HK-2 (cell line): ENCODE measurements around the gene MACROD2.

ENCODE experiments used
- DNase-seq: peaks from one replicate; pipeline ENCODE4 v3.0.0-alpha.2; 2018; ENCODE audit not compliant: unreplicated experiment

MACROD2 gene

GRCh38 chr20:14815340-14815739, 820.0 kb downstream of the MACROD2 start:
- no peak for DNase-seq

DNA sequence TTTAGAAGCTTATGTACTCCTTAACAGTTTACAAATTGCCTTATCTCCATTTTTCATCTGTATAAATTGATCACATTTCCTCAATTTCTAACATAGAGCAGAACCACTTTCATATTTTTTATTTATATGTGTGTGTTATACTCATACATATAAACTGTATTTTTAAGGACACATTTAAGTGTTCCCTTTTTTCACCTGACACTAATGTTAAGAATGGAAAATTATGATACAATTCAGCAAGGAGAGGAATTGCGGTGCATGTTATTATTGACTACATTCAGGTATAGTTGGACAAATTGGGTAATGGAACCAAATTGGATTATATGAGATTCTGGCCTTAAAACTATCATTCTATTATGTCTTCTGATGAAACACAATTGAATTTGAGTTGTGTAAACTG, 821.2 kb downstream of the MACROD2 start:
- DNase-seq, result no peak

DNA sequence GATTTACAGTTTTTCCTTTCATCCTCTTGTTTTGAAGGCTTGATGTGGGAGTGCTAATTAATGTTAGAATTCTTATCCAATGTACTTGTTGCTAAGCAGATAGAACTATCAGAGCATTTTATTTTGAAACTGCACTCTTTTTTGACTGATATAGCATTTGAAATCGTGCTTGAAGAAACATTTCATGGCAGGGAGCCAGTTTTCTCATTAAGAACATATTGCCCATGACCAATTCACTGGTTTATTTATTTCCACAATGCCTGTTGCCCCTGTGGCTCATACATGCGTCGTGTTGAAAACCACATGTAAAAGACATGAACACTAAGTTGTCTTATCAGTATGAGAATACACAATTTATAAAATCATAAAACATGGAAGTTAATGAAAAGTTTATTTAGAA, 821.8 kb downstream of the MACROD2 start:
- no peak for DNase-seq

GRCh38 chr20:14820771-14821170, 825.5 kb downstream of the MACROD2 start:
- DNase-seq, result no peak

GRCh38 chr20:14821251-14821650, 825.9 kb downstream of the MACROD2 start:
- no peak for DNase-seq

- DNase-seq, result no peak
Observed at GRCh38 chr20:14824996-14825395, 829.7 kb downstream of the MACROD2 start.

DNA sequence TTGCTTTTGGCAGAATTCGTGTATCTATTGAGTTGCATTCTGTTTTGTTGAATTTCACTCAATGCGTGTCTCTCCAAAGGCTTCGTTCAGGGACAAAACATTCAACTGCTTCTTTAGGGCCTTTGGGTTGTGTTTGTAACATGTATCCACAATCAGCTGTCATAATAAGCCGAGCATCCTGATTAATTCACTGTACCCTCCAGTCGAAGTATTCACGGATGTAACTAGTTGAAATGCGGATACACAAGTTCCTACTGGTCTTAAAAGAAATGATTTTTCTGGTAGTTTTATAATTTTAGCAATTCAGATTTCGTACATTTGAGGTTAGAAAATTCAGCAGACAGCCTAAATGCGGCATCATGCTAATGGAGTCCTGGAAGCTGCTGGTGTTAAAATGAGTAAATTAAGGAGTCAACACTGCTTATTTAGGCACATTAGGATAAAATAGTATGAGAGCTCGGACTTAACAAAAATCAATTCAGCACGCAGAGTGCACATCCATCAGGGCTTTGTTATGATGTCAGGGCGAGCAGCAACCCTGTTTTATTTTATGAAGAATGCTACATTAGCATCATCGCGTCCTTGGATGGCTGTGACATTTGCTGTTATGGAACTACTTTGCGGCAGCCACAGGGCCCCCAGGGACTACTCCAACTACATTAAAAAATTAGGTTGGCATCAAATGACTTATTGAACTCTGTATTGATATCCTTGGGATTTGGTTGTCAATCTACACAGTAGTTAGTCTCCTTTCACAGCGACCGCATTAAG, 831.4 kb downstream of the MACROD2 start:
- no peak for DNase-seq

- no peak for DNase-seq
Observed at GRCh38 chr20:14828459-14828858, 833.1 kb downstream of the MACROD2 start.

- no peak for DNase-seq
Observed at GRCh38 chr20:14829906-14830305, 834.6 kb downstream of the MACROD2 start.

DNA sequence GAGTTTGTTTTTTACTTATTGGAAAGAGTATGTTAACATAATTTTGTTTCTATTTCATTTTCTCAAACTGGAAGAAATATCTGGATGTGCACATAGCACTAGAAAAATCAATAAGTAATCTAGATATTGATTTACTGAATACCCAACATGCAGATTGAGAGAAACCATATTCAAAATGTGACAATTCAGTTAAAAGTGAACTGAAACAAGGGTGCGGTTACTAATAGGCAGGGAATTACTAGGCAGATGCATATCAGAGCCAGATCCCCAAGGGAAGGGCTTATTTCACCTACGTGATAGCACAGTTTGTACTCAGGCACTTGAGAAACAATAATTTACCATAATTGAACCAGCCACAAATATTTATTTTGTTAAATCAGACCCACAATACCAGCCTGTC, 835.1 kb downstream of the MACROD2 start:
- no peak for DNase-seq

DNA sequence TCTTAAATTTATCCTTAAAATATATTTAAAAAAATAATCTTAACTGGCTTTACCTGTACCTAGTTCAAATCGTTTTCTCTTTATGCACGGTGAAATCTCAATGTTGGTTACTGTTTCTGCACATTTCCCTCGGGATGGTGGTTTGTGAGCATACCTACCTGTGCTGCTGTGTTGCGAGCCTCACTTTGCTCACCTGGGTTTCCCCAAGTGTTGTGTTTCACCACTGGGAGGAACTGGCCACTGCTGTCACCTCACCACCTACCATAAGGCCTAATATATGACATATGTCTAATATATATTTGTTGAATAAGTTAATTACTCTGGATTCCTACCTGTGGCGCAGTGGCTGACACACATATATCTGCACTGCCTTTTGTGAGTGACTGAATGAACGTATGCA, 835.6 kb downstream of the MACROD2 start:
- no peak for DNase-seq

DNA sequence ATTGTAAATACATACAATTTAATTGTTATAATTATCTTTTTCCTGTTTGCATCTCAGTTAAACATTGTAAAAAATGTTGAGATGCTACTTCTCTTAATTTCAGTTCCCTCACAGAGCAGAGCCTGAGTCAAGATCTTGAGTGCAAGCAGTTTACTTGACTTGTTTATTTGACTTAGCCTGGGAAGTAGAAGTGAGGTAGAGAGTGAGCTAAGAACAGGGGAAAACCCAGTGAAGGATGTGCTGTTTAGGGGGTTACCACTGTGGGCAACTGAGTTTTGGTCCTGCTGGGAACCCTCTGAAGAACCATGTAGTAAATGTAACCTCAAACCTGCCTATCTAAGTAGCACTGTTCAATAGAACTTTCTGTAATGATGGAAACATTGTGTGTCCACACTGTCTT, 837.3 kb downstream of the MACROD2 start:
- no peak for DNase-seq

DNA sequence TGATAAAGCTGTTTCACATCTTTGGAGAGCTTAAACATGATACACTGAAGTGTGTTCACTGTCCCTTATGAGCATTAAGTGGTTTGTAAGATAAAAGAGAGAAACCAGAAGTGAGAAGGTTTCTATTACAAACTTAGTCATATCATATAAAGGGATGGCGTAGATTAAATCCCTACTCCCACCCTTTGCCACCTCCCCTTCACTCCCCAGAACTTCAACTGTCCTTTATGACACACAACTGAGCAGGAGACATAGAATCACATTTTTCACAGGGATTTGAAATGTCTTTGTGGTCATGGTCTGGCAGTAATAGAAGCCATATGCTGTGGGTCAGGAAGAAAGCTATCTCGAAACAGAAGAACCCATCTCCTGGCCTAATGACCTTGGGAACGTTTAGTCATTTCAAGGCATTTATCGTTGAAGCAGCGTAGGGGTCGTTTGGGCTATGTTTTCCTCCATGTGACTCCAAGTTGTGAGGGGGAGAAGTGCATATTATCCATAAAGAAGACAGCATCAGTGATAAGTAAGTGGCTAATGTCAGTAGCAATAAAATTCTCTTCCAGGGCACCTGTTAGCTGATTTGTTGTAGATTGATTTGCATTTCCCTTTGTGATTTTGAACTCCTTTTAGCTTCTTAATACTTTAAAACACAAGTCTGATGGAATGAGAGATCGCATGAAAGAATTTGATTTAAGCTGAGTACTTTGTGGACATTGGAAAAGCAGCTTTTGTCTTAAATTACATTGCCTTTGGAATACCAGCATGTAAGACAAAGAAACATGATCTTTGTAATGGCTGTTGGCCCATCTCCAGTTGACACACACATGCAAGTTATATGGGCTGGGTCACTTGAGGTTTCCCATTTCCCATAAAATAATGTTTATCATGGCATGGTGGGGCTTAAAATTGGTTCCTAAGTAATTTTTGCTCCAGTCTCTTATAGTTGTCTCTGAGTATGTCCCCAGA, 843.6 kb downstream of the MACROD2 start:
- no peak for DNase-seq

DNA sequence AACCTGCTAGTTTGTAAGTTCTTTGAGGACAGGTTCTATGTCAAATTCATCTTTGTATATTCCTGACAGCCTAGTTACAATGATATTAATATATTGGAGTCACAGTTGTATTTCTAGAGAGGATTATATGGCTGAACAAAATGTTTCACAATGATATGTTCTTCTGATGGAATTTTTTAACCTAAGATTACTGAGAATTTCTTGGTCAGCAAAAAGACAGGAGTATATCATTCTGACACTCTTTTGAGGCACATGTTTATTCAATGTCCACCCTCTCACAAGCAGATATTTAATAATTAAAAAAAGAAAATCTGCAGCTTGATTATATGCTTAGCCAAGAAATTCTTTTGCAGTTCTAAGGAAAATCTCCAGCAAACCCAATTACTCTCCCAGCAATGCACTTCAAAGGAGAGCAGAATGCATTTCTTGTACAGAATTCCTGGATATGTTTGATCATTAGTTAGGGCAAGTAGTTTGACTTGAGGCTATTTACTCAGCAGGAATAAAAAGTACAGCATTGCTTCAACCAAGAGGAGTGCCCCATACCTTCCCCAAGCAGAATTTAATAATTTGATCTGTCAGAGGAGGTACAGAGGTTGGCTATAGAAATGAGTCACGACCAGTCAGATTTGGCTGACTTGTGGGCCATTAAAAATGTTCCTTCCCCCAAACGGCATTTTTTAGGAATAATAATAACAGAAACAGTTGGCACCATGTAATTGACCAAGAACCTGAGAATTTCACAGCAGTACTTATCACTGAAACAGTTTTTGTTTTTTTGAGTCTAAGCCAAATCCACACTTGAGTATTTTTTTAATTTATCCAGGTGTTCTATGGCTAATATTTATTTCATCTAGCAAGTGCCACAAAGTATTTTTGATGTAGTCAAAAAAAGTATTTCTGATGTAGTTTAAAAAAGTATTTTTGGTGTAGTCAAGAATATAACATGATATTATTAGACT, 850.2 kb downstream of the MACROD2 start:
- DNase-seq, result no peak

GRCh38 chr20:14848806-14849205, 853.5 kb downstream of the MACROD2 start:
- no peak for DNase-seq

DNA sequence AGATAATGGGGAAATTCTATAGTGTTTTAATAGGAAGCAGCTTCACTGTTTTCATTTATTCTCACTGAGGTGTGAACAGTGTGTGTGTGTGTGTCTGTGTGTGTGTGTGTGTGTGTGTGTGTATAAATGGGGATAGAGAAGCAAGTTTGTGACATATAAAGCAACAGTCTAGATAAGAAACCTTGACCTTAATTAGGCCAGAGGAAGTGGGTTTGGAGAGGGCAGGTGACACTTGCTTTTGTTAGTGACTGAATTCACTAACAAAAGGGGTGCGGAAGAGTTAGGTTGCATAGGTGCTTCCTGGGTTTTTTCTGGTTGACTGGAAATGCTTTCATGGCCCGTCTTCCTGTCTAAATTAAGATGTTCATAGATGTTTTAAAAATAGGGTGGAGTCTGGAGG, 857.8 kb downstream of the MACROD2 start:
- DNase-seq, result no peak

GRCh38 chr20:14855171-14855570, 859.9 kb downstream of the MACROD2 start:
- DNase-seq, result no peak

DNA sequence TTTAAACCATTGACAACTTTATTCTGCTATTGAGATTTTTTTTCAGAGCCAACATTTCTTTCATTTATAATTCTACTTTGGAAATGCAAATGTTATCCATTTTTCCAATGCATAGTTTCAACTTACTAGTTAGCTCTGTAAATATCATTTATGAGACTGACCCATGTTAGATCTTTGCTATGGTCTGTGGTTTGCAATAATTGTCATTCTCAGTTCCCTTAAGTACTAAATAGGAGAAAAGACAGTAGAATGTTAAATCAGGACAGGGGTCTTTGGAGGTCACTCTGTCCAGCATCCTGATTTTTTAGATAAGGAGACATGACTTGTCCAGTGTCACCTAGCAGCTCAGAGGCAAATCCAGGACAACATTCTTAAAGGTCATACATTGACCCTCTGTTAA, 864.3 kb downstream of the MACROD2 start:
- no peak for DNase-seq

DNA sequence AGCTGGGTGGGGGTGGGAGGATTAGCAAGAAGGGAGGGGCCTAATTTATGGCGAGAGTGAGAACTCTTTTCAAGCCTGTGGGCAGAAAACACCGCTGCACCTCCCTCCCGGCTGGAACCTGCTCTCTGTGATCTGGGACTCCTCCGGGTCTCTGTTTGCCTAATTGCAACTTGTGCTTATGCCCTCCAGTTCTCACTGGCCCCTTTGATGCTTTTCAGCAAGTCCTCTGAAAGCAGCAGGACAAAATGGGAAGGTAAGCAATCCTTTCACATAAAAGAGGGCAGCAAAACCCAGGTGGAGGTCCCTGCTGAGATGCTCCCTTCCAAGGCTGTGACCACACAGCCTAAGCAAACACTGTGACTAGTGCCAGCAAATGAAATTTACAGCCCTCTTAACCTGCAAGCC, 865.1 kb downstream of the MACROD2 start:
- DNase-seq, result no peak

DNA sequence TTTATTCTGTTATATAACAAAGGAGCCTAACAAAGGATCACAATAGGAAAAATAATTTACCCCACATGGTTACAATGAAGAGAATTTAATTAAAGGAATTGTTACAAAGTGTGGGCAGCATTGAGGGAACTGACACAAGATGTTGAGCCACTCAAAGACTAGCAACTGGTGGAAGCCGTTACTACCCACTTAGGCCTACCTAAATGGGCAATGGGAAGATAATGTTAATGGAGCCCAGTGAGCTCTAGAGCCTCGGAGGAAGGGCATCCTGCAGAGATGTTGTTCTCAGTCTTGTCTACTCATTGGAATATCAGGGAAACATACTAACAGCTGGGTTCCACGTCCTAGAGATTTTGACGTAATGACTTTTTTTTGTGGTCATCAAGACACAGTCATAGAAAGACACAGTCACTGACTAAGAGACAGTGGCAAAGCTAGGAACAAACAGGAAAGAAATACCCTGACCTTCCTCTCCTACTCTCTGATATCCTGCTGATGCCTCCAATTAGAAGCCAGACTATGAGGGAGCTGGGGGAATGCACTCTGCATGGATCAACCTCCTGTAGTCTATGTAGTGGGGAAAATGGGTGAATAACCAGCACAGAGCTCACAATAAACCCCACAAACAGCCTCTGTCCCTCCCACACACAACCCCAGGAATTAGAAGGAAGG, 865.8 kb downstream of the MACROD2 start:
- no peak for DNase-seq

GRCh38 chr20:14865169-14865568, 869.9 kb downstream of the MACROD2 start:
- DNase-seq, result peak; percentile 34
